Esophagus squamous epithelium (tissue), 5 donors: ENCODE measurements around the gene GREM2. TPM values are rescaled to one million over a fixed set of nuclear protein-coding genes. Genes with fewer than 3 reads are reported as not detected.

ENCODE experiments used
- DNase-seq: peaks from one replicate; lab custom pipeline; 2025; lab: John Stamatoyannopoulos, UW
- H3K27ac ChIP-seq, 4 donors: fragments of 200-600 bp; sonication (generic); one replicate each; pipeline ENCODE4 v1.5.1; 2016 to 2019; ENCODE audit warnings: mild to moderate bottlenecking in 1 of 4
- H3K27me3 ChIP-seq, 4 donors: fragments of 200-600 bp; sonication (generic); 1 replicate in 3 of 4; 2 replicates in 1 of 4; pipeline versions ENCODE4 v1.5.1 to v1.6.0; 2017 to 2021; ENCODE audit warnings: antibody characterized with exemption in 1 of 4
- H3K36me3 ChIP-seq, 3 donors: fragments of 200-600 bp; sonication (generic); one replicate each; pipeline ENCODE4 v1.5.1; 2016 to 2019
- H3K4me1 ChIP-seq, 3 donors: fragments of 200-600 bp; sonication (generic); one replicate each; pipeline ENCODE4 v1.5.1; 2017 to 2019
- H3K4me3 ChIP-seq, 4 donors: fragments of 200-600 bp; sonication (generic); 1 replicate in 3 of 4; 2 replicates in 1 of 4; pipeline ENCODE4 v1.5.1; 2016 to 2019; ENCODE audit warnings: mild to moderate bottlenecking in 2 of 4, moderate library complexity in 1 of 4
- H3K9me3 ChIP-seq, 3 donors: fragments of 200-600 bp; sonication (generic); one replicate each; pipeline ENCODE4 v1.5.1; 2016 to 2019
- CTCF ChIP-seq, 6 experiments: fragments of 450-650 bp in 4 of 6; fragments of 200-600 bp in 2 of 6; sonication (generic) in 2 of 6; IDR thresholded peaks; one replicate each; pipeline ENCODE4 v1.5.1; 2016 to 2019; ENCODE audit warnings: antibody characterized with exemption in 6 of 6, mild to moderate bottlenecking in 4 of 6, moderate library complexity in 4 of 6
- POLR2A ChIP-seq, 4 donors: fragments of 450-650 bp; IDR thresholded peaks; one replicate each; pipeline ENCODE4 v1.6.1; 2017; ENCODE audit warnings: antibody characterized with exemption in 4 of 4, mild to moderate bottlenecking in 4 of 4, moderate library complexity in 3 of 4
- WGBS, 2 donors: methylation state at CpG; one replicate each; pipeline ENCODE4 v1.1.5; 2018; 5-methylcytosine and 5-hydroxymethylcytosine counted together
- intact Hi-C: fragments of 100-400 bp; cut with DNase I; formaldehyde crosslinking; loops from one replicate; pipeline ENCODE4 v1.15.0; 2022
- total RNA-seq, 4 donors: library from RNA; depleted of rRNA; stranded (reverse); fragments of >200 nt; gene quantifications; one replicate each; pipeline ENCODE4 v1.1.0, GENCODE V29; 2016
- donor health status: DM: yes; HTN: yes; CAD: no.

The GREM2 gene
- total RNA-seq, 4 donors from 2014 or later = 0.45 to 8.8 (median 0.74) TPM

GRCh38 chr1:240591564-240591963 is 20.4 kb downstream of the GREM2 start:
- peaks cover 0 to 3% (median 0%) of the 10 kb centered on the region in 3 donors for H3K4me1 ChIP-seq
- no peaks in the 10 kb centered on the region for H3K27me3 ChIP-seq
- TF ChIP-seq POLR2A (IDR thresholded peaks at IDR 0.05) (no peak), CTCF (IDR thresholded peaks at IDR 0.05) (no peak)
- no peak overlapping the region for H3K27ac ChIP-seq
- H3K4me3 ChIP-seq = no peak overlapping the region
- H3K36me3 ChIP-seq = no peaks in the 10 kb centered on the region
- WGBS, 2 donors = 50 to 56% methylated on average over 3 of the region's 3 CpGs
- no peak for DNase-seq
- H3K9me3 ChIP-seq = peaks cover 0 to 3% (median 0%) of the 10 kb centered on the region in 3 donors
- intact Hi-C loops = no loop called here

DNA sequence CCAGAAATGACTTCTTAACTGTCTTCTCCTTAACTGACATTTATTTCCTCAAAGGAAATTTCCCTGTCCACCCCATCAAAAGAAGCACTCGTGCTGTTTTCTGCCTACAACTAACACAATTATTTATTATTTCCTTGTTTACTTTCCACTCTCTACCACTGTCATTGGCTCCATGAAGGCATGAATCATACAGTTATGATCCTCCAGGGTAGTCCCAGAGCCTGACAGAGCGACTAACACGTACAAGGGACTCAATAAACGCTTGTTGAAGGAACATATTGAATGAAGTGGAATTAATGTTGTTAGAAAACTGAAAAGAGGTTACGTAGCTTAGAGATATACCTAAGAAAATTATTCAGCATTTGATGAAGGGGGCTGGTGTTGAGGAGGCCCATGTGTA is 20.9 kb downstream of the GREM2 start:
- intact Hi-C loops = no loop called here
- H3K27me3 ChIP-seq = no peaks in the 10 kb centered on the region
- DNase-seq = no peak
- H3K36me3 ChIP-seq = no peaks in the 10 kb centered on the region
- H3K9me3 ChIP-seq = peaks cover 0 to 3% (median 0%) of the 10 kb centered on the region in 3 donors
- no peak overlapping the region for H3K27ac ChIP-seq
- no peak for TF ChIP-seq POLR2A (IDR thresholded peaks at IDR 0.05)
- no peak for TF ChIP-seq CTCF (IDR thresholded peaks at IDR 0.05)
- 66 to 79% methylated on average over 5 of the region's 5 CpGs for WGBS, 2 donors
- no peaks in the 10 kb centered on the region for H3K4me1 ChIP-seq
- no peak overlapping the region for H3K4me3 ChIP-seq

- intact Hi-C loops = no loop called here
- no peak for TF ChIP-seq CTCF (IDR thresholded peaks at IDR 0.05)
- no peak for TF ChIP-seq POLR2A (IDR thresholded peaks at IDR 0.05)
Measured at GRCh38 chr1:240589585-240590110, 22.3 kb downstream of the GREM2 start.

GRCh38 chr1:240586006-240586405 is 25.9 kb downstream of the GREM2 start:
- intact Hi-C loops = no loop called here

More at GRCh38 chr1:240589585-240590110, 22.3 kb downstream of the GREM2 start:
- H3K9me3 ChIP-seq = peaks cover 0 to 3% (median 0%) of the 10 kb centered on the region in 3 donors
- DNase-seq = no peak
- 71 to 79% methylated on average over 4 to 5 of the region's 5 CpGs for WGBS, 2 donors
- H3K4me3 ChIP-seq = no peak overlapping the region
- H3K4me1 ChIP-seq = no peaks in the 10 kb centered on the region
- H3K27ac ChIP-seq = no peak overlapping the region
- H3K36me3 ChIP-seq = no peaks in the 10 kb centered on the region
- H3K27me3 ChIP-seq = no peaks in the 10 kb centered on the region

More at GRCh38 chr1:240586006-240586405, 25.9 kb downstream of the GREM2 start:
- H3K4me3 ChIP-seq = no peak overlapping the region
- WGBS, 2 donors = 53 to 61% methylated on average over 2 of the region's 2 CpGs
- peak overlapping the region in 1 of 4 donors; percentile 21 for H3K27ac ChIP-seq
- TF ChIP-seq POLR2A (IDR thresholded peaks at IDR 0.05) = no peak
- no peak for TF ChIP-seq CTCF (IDR thresholded peaks at IDR 0.05)
- no peak for DNase-seq
- no peaks in the 10 kb centered on the region for H3K36me3 ChIP-seq
- no peaks in the 10 kb centered on the region for H3K4me1 ChIP-seq
- no peaks in the 10 kb centered on the region for H3K27me3 ChIP-seq
- no peaks in the 10 kb centered on the region for H3K9me3 ChIP-seq
